Lung (tissue), 12 donors: ENCODE measurements around the gene RABGAP1L. TPM values are rescaled to one million over a fixed set of nuclear protein-coding genes. Genes with fewer than 3 reads are reported as not detected.

Experiments used
- ATAC-seq: fragments of 200-7000 bp; cut with Tn5 transposase; one replicate; pipeline ENCODE4 v1.9.1; 2020; ENCODE audit warnings: moderate number of reproducible peaks; ENCODE audit not compliant: insufficient read depth, low FRiP score
- DNase-seq, 3 donors: peaks; one replicate each; pipeline ENCODE4 v3.0.0-alpha.2; 2013 to 2017
- H3K27ac ChIP-seq, 2 donors: one replicate each; pipeline ENCODE4 v1.5.1; 2013; ENCODE audit warnings: mild to moderate bottlenecking in 2 of 2, moderate library complexity in 2 of 2, control low read depth in 1 of 2, inconsistent platforms in 1 of 2, low read depth in 1 of 2, low read length in 1 of 2
- H3K27me3 ChIP-seq, 3 donors: one replicate each; pipeline ENCODE4 v1.5.1; 2013; ENCODE audit warnings: low read length in 2 of 3; ENCODE audit not compliant: control insufficient read depth in 3 of 3, insufficient read depth in 3 of 3
- H3K36me3 ChIP-seq, 4 donors: one replicate each; pipeline ENCODE4 v1.5.1; 2013; ENCODE audit warnings: low read length in 4 of 4, mild to moderate bottlenecking in 1 of 4, moderate library complexity in 1 of 4; ENCODE audit not compliant: control insufficient read depth in 4 of 4, insufficient read depth in 4 of 4
- H3K4me1 ChIP-seq, 5 donors: one replicate each; pipeline ENCODE4 v1.5.1; 2013; ENCODE audit warnings: low read length in 5 of 5, mild to moderate bottlenecking in 2 of 5, moderate library complexity in 1 of 5; ENCODE audit not compliant: control insufficient read depth in 5 of 5, insufficient read depth in 5 of 5
- H3K4me3 ChIP-seq: one replicate; pipeline ENCODE4 v1.5.1; 2013; ENCODE audit warnings: mild to moderate bottlenecking, control low read depth, moderate library complexity
- H3K9ac ChIP-seq, 2 donors: one replicate each; pipeline ENCODE4 v1.5.1; 2013; ENCODE audit warnings: low read length in 2 of 2, control low read depth in 1 of 2; ENCODE audit not compliant: insufficient read depth in 1 of 2
- H3K9me3 ChIP-seq, 4 donors: one replicate each; pipeline ENCODE4 v1.5.1; 2013; ENCODE audit warnings: low read length in 3 of 4, mild to moderate bottlenecking in 1 of 4, moderate library complexity in 1 of 4; ENCODE audit not compliant: control insufficient read depth in 4 of 4, insufficient read depth in 3 of 4
- CTCF ChIP-seq: IDR thresholded peaks from 2 replicates; pipeline ENCODE4 v1.5.1; 2012; ENCODE audit warnings: mild to moderate bottlenecking; ENCODE audit errors: control extremely low read depth, extremely low read depth
- WGBS, 2 donors: extraction: QIAGEN DNeasy Blood & Tissue Kit; methylation state at CpG; one replicate each; pipeline ENCODE4 v1.1.7; 2013; 5-methylcytosine and 5-hydroxymethylcytosine counted together
- polyA plus RNA-seq, 2 donors: library from polyadenylated mRNA; stranded (reverse); fragments of 200-250 nt; gene quantifications; one replicate each; pipeline ENCODE4 v1.2.1, GENCODE V29; 2013
- total RNA-seq, 2 donors: library from RNA; depleted of rRNA in 1 of 2; stranded (reverse); fragments of >200 nt in 1 of 2; gene quantifications; one replicate each; pipeline ENCODE4 v1.2.1, GENCODE V29; 2014 to 2021
- donor health status: control.
- donor health status: control.
- donor health status: Bipolar disorder and iron deficiency.
- donor health status: healthy.
- donor health status: DM: yes; HTN: yes; CAD: no.

The RABGAP1L gene
- total and polyA plus RNA-seq, 4 donors, result 16.0 to 123 (median 44.5) TPM

GRCh38 chr1:174189428-174190062, 30.2 kb downstream of the RABGAP1L start:
- no peaks in the 10 kb centered on the region for H3K27me3 ChIP-seq
- no peak overlapping the region for H3K4me3 ChIP-seq
- TF ChIP-seq CTCF, result no peak
- WGBS, 2 donors, result 84 to 85% methylated on average over 4 of the region's 4 CpGs
- H3K4me1 ChIP-seq, result peaks cover 0 to 8% (median 0%) of the 10 kb centered on the region in 5 donors
- peaks cover 0 to 5% (median 2%) of the 10 kb centered on the region in 4 donors for H3K9me3 ChIP-seq
- H3K36me3 ChIP-seq, result no peaks in the 10 kb centered on the region
- DNase-seq, result no peak
- no peak overlapping the region for H3K27ac ChIP-seq
- no peak for ATAC-seq
- H3K9ac ChIP-seq, result no peak overlapping the region

- no peak overlapping the region for H3K9ac ChIP-seq
- peaks cover 0 to 5% (median 2%) of the 10 kb centered on the region in 4 donors for H3K9me3 ChIP-seq
- no peaks in the 10 kb centered on the region for H3K27me3 ChIP-seq
- DNase-seq, result peak in 2 of 3 donors; percentile 5 to 32
- peaks cover 0 to 9% (median 0%) of the 10 kb centered on the region in 5 donors for H3K4me1 ChIP-seq
- H3K36me3 ChIP-seq, result no peaks in the 10 kb centered on the region
- 80 to 90% methylated on average over 6 of the region's 6 CpGs for WGBS, 2 donors
- no peak overlapping the region for H3K4me3 ChIP-seq
- no peak for ATAC-seq
- no peak for TF ChIP-seq CTCF
- H3K27ac ChIP-seq, result no peak overlapping the region
These were observed 31.4 kb downstream of the RABGAP1L start for GRCh38 chr1:174190691-174191199.

GRCh38 chr1:174191349-174191862, 32.1 kb downstream of the RABGAP1L start:
- H3K27ac ChIP-seq, result no peak overlapping the region
- no peaks in the 10 kb centered on the region for H3K36me3 ChIP-seq
- H3K9me3 ChIP-seq, result peaks cover 0 to 5% (median 2%) of the 10 kb centered on the region in 4 donors
- H3K27me3 ChIP-seq, result no peaks in the 10 kb centered on the region
- TF ChIP-seq CTCF, result no peak
- H3K4me1 ChIP-seq, result peaks cover 0 to 9% (median 0%) of the 10 kb centered on the region in 5 donors
- H3K9ac ChIP-seq, result no peak overlapping the region
- ATAC-seq (no peak), DNase-seq (peak in 1 of 3 donors; percentile 3)
- WGBS, 2 donors, result 80 to 85% methylated on average over 4 of the region's 4 CpGs
- H3K4me3 ChIP-seq, result no peak overlapping the region
